ENCODE data around the gene MED26.

Gene MED26

DNA sequence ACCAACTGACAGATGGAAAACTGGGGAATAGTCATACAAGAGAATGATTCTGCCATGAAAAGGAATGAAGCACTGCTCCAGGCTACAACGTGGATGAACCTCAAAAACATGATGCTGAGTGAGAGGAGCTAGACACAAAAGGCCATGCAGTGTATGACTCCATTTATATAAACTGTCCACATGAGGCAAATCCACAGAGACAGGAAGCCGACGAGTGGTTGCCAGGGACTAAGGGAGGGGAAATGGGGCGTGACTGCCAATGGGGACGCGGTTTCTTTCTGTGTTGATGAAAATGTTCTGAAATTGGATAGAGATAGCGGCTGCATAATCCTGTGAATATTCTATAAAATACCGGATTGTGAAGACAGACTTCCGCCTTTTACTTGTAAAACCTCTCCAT, 21.7 kb upstream of the MED26 start:
- no peak for DNase-seq

DNA sequence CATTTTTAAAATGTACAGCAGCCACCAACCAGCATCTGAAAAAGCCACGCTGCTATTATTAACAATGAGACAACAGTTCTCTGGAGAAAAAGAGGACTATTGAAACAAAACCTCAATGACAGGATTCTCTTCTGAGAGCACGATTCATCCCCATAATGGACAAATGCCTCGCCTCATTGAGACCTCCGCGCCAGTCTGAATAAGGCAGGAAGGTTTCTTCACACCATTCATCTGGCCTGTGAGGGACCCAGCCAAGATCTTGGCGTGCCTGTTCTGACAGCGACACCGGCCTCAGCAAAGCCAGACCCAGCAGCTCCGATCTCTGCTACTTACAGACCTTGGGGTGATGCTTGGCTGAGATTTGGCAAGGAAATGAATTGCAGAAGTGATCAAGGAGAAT, 17.1 kb upstream of the MED26 start:
- DNase-seq, result no peak

DNA sequence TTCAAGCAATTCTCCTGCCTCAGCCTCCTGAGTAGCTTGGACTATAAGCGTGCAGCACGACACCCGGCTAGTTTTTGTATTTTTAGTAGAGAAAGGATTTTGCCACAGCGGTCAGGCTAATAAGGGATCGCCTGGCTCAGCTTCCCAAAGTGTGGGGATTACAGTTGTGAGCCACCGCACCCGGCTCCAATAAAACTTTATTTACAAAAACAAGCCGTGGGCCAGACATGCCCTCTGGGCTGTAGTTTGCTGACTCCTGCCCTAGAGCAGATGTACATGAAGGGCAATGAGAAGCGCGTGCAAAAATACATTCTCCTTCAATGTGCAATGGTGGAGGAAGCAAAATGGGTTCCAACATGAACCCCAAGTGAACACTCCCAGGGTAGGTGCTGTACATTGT, 13.7 kb upstream of the MED26 start:
- no peak for DNase-seq

DNA sequence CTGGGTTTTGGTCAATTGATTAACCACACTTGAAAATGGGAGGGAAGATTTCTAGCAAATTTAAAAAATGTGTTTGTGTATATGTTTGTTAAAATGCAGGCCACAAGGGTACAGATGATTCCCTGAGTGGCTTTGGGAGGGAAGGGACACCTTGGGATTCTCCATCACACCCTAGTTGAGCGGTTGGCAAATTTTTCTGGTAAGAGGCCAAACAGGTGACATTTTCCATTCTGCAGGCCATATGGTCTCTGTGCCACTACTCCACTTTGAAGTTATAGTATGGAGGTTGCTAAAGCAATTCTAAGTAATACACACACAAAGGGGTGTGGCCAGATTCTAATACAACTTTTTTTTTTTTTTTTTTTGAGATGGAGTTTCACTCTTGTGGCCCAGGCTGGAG, 12.9 kb upstream of the MED26 start:
- DNase-seq, result no peak

DNA sequence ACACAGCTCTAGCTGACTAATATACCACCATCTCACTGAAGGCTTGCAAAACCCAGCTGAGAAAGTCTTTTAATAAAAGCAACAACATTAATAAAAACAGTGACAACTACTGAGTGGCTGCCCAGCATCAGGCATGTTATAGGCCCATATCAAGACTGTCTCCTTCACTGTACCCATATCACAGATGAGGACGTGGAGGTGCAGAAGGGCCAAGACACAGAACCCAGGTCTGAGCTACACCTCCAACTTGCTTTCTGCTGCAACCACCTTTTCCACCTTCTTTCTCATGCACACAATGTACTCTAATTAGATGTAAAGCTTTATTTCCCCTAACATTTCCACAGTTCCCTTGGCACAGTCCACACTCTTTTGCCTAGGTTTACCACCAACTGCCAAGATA, 10.7 kb upstream of the MED26 start:
- DNase-seq, result no peak

DNA sequence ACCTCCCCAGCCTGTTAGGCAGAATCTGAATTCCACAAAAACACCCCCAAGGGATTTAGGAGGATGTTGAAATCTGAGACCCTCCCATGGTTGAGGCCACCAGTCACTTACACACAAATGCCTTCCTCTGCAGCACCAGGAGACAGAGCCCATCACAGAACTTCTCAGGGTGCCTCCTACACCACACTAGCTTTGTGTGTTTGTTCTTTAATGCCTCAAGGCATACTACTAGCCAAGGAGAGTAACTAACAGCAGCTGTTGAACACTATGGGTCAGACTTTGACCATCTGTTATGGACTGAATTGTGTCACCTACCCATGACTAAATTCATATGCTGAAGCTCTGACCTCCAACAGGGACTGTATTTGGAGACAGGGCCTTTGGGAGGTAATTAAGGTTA, 9.5 kb upstream of the MED26 start:
- DNase-seq, result no peak

DNA sequence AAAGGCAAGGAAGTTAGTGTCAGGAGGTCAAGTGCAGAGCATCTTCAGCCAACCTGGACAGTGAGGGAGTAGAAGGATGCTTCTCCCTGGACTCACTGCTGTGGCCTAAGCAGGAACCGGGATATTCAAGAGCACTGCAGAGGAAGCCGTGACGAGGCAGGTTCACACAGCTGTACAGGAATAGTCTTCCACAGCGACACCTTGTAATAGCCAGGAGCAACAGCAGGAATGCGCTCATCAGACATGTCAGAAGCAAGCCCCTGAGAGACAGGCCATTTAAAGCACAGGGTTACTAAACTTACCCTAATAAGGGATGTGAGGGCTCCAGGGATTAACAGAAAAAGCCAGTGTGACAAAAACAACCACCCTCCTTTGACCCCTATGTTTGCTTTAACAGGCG, 3.5 kb upstream of the MED26 start:
- no peak for DNase-seq

DNA sequence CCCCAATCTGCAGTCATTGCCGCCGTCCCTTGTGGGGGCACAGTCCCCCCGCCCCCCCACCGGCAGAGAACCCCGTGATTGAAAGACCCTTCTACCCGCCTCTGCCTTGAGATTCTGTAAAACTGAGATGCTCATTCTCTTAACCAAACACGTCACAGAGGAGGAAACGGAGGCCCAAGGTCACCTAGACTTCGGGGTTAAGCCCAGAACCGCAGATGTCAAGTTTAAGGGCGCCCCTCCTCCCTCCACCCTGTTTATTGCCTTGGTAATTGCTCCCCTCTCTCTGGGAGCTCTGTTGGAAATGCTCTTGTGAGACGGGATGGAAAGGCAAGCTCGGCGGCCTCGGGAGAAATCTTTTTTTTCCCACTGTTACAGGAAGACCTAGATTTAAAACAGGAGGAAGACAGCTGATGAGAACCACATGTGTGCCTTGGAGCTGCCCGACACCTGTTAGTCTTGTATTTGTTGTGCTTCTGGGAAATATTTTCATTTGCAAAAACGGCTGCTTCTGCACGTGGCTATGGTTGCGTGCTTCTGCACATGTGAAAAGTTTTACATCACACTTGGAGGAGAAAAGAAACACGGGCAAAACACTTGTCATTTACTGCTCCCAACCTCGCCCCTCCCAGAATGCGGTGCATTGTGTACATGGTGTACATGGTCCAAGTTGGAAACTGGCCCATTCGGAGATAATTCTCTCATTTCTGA, 1.1 kb upstream of the MED26 start:
- peak in 1 of 2 experiments; percentile 54 for DNase-seq

DNA sequence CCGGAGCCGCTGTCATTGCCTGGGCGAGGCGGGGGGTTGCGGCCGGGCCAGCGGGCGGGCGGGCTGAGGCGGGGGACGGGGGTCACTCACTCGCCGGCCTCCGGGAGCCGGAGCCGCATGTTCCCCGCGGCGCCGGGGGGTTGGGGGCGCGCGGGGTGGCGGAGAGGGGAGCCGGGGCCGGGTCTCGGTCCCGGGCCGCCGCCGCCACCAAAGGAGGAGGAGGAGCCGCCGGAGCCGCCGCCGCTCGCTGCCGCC, 149 bp downstream of the MED26 start:
- no peak for DNase-seq

DNA sequence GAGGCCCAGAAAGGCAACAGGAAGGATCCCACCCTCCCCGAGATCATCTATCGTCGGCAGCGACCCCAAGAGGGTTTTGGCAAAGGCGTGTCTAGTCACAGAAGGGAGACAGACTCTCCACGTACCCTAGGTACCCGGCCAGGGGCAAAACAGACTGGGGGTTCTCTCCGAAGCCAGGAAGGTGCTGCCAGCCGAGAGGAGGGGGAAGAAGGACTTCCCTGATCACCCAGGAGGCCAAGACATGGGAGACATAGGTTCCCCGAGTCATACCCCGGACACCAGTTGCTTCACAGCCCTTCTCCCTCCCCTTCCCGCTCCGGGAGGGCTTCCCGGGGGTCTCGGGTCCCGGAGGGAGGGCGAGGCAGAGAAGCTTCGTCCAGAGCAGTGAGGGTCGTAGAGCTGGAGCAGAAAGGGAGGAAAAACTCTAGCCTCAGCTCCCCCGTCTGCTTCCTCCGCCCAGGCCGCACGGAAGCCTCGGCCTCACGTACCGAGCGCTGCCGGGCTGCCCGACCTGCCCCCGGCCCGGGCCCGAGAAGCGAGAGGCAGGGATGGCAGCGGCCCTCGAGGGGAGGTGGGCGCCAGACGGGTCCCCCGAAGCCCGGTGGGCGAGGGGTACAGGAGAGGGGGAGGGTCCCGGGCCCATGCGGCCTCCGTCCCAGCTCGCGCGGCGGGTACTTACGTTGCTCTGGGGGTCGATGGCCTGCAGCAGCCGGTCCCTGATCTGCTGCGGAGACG, 644 bp downstream of the MED26 start:
- peak in 1 of 2 experiments; percentile 32 for DNase-seq

DNA sequence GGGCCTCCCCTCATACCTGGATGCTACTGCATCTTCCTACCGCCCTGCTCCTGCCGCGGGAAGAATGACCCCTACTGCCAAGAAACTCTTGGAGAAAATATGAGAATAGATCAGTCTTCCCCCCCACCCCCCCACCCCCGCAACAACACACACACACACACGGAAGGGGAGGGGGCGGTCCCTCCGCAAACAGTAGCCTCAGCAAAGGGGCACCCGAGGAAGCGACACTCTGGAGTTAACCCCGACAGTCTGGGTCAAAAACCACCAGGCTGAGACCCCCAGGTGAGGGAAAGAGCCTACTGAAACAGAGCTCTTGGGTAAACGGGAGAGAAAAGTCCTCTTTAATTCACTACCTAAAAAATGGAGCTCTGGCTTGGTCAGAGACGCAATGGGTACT, 1.2 kb downstream of the MED26 start:
- peak in 1 of 2 experiments; percentile 32 for DNase-seq

DNA sequence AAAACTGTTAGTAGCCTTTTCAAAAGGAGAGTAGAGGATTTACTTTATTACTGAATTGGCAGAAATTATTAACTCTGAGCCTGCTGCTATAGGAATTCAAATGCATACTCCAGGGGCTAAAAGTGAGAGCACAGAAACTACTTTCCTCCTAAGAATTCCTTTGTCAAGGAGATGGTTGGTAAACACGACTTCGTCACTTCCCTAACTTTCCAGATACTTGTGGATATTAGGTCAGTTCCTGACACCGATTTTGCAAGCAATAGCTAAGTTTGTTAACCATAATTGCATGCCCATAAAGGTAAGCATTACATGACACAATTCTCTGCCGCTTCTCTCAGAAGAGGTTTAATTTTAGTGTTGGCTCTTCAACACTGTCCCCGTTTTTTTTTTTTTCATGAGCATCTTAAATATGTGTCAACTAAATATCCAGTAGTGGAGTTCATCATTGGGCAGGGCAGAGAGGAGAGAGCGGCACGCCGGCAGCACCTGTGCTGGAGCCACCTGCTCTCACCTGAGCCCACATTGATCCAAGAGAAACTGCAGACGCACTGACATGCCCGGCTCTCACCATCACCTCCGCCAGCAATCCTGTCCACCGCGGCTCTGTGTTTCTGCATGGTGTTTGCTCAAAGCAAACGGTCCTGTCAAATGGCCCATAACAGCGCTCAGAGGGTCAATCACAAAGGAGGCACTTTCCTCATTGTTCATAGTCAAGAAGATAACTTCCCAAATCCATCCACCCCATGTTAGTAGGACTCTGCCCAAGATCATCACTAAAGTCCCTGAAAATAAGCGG, 2.6 kb downstream of the MED26 start:
- no peak for DNase-seq

DNA sequence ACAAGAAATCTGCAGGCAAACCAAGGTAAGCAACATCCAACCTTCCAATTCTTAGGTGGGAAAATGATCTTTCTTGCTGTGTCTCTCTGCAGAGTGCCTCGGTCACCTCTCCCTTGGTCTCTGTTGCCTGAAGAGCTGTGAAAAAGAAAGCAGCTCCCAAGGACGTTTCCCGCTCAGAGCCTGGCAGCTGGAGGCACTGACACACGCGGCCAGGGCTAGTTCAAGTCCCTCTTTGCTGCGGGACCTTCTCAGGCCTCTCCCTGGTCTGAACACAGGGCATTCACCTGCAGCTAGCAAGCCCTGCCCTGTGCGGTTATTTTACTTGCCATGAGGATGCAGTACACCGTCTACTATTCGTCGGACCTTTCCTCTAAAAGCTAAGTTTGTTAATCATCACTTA, 3.8 kb downstream of the MED26 start:
- DNase-seq, result no peak

DNA sequence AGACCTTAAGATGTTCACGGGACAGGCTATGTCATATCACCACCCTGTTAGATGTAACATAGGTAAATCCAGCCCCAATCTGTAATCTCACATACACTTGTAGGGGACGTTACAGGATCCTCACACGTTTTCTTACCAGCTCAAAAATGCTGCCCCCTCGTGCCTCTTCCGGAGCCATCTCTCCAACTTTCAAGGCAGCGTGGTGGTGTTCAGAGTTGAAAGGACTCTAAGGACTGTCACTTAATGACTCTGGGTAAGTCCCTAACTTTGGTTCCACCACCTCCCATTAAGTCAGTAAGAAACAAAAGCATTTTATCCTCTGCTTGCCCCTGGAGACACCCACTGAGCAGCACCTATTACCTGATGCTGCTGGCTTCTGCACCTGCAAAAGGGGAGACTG, 4.4 kb downstream of the MED26 start:
- DNase-seq, result no peak

DNA sequence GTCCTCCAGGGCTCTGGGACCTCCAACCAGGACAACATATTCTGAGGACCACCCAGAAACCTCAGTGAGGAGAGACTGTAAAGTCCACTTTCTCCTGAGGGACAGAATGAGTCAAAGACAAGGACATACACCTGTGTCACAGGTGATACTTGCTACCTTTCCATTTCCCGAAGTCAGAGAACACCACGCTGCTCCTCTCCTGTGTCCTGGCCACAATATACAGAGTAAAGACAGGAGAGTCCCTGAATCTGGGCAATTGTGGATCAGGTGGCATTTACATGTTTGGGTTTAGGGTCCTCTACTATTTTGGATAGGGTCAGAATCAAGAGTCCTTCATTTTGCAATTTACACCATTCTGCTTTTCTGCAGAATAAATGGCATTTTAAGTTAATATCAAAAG, 4.9 kb downstream of the MED26 start:
- DNase-seq, result no peak

DNA sequence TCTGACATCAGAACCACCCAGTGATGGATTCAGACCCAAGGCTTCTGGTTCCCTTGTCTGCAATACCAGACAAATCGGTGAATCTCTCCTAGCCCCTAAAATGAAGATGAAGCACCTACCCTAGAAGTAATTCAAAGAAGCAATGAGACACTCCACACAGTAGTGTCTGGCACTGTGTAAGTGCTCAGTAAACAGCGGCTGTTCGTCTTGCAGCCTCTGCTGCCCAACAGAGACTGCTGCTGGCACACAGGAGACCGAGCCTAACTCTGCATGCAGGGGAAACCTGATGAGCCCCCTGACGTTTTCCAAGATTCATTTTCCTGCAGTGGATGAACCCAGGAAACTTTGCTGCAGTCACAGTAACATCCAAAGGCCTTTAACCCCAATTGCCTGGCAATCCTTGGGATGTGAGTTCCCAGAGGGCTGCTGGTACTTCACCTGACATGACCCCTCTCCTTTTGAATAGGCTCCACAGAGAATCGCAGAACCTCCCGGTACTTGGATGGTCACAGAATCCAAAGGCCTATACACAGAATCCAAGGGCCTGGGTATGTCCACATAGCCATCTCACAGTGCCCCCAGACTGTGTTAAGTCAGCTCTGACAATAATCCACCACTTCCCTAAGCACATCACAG, 6.7 kb downstream of the MED26 start:
- DNase-seq, result no peak

DNA sequence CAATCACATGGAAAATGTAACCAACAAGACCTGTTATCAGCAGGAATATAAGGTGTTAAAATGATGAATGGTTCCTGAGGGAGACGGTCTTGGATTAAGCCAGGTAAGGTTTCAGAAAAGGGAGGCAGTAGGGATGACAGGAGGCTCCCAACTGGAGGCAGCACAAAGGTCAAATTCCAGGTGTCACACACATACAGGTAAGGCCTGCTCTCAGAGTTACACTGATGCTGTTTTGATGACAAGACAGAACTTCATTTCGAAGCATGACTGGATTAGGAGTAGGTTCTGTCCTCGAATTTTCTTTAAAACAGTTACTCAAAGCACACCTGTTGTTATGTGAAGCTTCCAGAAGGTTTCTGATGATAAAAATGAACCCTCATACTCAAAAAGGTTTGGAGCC, 7.4 kb downstream of the MED26 start:
- no peak for DNase-seq

DNA sequence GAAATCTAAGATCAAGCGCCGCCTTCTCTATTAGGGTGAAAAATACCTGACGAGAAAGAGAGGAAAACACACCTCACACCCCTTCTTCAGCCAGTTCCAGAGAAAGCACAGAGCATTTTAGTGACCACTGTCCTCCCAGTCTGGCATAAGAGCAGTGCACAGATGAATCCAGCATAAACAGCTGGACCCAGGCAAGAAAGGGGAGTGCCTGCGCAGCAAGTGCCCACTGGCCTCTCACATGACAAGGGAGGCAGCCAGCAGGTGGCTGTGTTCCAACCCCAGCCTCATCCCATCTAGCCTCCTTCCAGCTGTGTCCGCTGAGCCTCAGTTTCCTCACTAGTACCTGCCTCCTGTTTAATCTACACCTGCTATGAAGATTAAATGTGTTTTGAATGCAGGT, 8.0 kb downstream of the MED26 start:
- no peak for DNase-seq

DNA sequence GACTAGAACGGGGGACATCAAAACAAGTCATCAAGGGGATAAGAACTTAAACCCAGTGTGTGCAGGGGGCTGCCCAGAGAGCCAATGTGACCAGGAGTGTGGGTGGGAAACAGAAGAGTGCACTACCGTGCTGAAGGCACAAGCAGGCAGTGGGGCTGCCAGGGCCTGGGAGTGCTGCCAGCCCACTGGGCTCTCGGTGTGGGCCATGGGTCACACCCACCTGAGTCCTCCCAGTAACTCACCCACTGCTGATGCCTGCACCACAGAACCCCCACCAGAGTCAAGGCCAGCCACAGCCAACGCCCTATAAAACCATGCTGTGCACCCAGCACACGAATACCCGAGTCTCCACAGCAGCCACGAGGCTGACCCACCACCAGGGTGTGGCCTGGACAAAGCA, 8.5 kb downstream of the MED26 start:
- no peak for DNase-seq

DNA sequence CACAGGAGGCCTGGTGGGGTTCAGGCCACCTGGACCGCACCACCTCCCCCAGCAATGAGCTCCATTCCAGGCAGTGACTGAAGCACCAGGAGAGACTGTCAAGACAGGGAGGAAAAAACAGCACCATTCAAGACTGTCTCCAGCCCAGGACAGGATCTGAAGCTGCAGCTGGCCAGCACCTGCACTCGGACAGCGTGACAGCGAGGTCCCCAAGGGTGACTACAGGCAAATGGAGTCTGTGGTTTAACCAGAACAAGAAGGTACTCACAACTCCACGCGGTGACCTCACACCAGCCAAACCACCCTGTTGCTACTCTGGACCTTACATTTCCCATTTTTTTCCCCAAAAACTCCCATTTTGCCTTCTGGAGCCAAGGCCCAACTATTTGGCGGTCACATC, 9.8 kb downstream of the MED26 start:
- no peak for DNase-seq

DNA sequence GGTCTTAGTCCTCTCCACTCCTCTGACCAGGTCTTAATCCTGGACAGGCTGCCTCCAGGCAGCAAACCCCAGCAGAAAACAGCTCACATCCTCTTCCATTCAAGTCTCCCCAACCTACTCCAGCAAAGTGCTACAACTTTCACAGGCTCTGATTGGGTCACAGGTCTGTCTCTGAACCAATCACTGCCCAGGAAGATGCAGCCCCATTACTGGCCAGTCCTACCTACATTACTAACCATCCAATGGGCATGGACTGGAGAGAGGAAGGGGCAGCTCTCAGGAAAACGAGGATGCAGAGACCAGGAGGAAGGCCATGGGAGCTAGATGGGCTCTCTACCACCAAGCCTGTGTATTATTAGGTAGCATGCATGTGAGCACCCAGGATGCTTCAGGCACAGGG, 12.2 kb downstream of the MED26 start:
- DNase-seq, result no peak

DNA sequence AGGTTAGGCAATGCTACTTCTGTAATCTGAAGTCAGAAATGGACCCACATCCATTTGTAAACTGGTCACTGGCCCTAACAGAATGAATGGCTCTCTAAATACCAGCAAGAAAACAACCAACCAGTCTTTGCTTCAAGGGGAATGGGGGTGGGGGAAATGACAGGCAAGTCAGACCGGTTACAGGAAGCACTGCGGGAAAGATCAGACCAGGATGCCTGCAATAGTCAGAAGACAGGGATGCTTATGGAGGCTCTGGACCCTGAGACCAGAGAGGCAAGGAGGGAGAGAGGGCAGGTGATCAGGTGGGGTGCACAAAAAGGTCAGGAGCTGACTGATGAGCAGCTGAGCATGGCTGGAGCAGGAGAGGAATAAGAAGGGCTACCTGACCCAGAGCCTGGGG, 13.1 kb downstream of the MED26 start:
- no peak for DNase-seq

DNA sequence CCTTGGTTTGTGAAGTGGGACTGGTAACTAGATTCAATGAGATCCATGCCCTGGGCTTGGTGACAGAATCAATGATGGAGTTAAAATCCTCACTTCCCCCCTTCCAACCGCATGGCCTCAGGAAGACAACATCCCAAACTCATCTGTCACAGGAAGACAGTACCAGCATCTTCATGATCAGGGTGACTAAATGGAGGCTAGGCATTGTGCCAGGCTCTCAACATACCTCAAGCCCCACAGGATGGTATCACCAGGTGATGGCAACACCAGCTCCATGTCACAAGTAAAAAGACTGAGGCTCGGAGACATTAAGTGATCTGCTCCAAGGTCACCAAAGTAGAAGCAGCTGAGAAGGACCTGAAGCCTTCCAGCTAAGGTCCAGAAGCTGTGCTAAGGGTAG, 14.2 kb downstream of the MED26 start:
- no peak for DNase-seq

DNA sequence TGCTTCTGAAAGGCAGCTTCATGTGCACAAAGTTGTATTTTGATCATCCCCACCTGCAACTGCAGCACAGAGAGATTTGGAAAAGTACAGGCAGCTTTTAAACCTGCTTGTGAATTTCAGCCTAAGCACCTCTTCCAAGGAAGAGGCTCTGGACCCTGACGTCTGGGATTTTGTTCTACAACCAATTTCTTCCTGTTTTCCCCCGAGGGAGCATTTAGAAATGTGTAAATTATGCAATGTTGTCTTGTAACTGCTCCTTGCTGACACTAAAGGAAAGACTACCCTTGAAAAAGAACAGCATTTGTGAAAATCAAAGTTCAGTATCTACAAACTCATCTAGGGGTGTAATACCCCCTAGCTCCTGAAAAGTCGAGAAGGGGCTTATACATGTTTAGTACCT, 15.4 kb downstream of the MED26 start:
- DNase-seq, result no peak

Data from Kasumi-1 (cell line).